Activated T-helper 2 cell treated with anti-CD3 and anti-CD28 coated beads, Interferon-gamma antibody, Interleukin-2, Interleukin-4, amounts not matched to agents 10 μg/mL and 5 μg/mL and 100 μg/mL, durations not matched to agents 14 hours and 24 hours and 36 hours (primary cell): ENCODE data around the gene TUBB2A. TPM values are rescaled to one million over a fixed set of nuclear protein-coding genes. Genes with fewer than 3 reads are reported as not detected.
"Not testable (repeated sequence)": the region's sequence is repeated elsewhere in the genome, so short reads cannot be mapped to it uniquely, and the experiment has no call there.

ENCODE experiments used
- DNase-seq: peaks from one replicate; pipeline ENCODE4 v3.0.0; 2021; ENCODE audit warnings: low spot score
- H3K27ac Mint-ChIP-seq: one replicate; pipeline ENCODE4 v1.8.0; 2021; ENCODE audit warnings: mixed read lengths
- H3K27me3 Mint-ChIP-seq: one replicate; pipeline ENCODE4 v1.8.0; 2021; ENCODE audit warnings: low read depth, mixed read lengths
- H3K36me3 Mint-ChIP-seq: one replicate; pipeline ENCODE4 v1.8.0; 2021; ENCODE audit warnings: low read depth, mixed read lengths
- H3K4me1 Mint-ChIP-seq: one replicate; pipeline ENCODE4 v1.8.0; 2021; ENCODE audit warnings: low read depth, mixed read lengths
- H3K4me3 Mint-ChIP-seq: one replicate; pipeline ENCODE4 v1.8.0; 2021; ENCODE audit warnings: low read depth, mild to moderate bottlenecking, moderate library complexity, mixed read lengths
- H3K9me3 Mint-ChIP-seq: one replicate; pipeline ENCODE4 v1.8.0; 2021; ENCODE audit warnings: mixed read lengths
- intact Hi-C: fragments of 100-400 bp; cut with micrococcal nuclease; formaldehyde crosslinking; loops from one replicate; pipeline ENCODE4 v1.15.1; 2023
- total RNA-seq: library from RNA; stranded (reverse); gene quantifications from 2 replicates; pipeline ENCODE4 v1.2.3, GENCODE V29; 2022

TUBB2A gene
- total RNA-seq, 1 donor from 2014 or later = 7.4 TPM

DNA sequence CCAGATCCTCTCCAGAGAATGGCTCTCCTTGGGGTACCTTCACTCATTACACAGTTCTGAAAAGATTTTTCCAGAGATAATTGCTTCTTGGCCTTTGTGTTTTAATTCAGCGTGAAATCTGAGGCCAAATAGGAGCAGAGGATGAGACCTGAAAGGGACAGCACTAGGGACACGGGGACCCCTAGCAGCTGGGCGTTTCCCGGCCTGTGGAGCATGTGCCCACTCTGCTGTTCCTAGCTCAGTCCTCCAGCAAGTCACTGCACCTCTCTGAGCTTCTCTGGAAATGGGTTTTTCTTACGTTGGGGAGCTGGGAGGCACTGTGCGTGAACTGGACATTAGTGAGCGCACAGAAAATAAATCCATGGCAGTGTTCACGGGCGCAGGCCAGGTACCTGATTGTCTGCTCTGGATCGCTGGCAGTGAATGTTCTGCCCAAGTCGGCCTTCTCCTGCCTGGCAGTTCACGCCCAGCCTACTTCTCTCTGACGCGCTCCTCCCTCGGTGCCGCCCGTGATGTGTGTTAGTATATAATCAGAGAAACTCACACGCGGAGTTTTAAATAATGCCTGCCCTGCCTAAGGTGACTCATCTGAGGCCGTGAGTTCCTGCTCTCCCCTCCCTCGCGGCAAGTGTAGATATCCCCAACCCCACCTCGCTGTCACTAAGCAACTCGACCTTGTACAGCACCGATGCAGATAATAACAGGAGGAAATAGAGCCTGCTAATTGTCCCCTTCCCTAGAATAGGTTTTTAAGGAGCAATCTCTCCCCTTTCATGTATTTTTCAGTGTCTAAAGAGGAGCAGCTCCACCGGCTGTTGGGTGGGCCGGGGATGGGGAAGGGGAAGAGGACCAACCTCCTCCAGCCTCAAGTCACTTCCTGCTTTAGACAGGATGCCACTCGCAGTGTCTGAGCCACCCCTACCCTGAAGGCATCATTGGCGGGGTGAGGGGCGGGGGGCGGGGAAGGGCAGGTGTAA lies 2.7 kb upstream of the TUBB2A start:
- DNase-seq = peak; percentile 19
- H3K9me3 Mint-ChIP-seq = peaks cover 4% of the 10 kb centered on the region
- intact Hi-C loops = loop anchor here (1.0 to 2.0 kb wide), 2 partner anchors 49 to 69 kb away; no protein-coding TSS in a partner anchor
- peak overlapping the region; percentile 1 for H3K4me3 Mint-ChIP-seq
- peaks cover 10% of the 10 kb centered on the region for H3K36me3 Mint-ChIP-seq
- H3K27ac Mint-ChIP-seq = no peak overlapping the region
- peaks cover 55% of the 10 kb centered on the region for H3K27me3 Mint-ChIP-seq
- H3K4me1 Mint-ChIP-seq = peaks cover 23% of the 10 kb centered on the region

DNA sequence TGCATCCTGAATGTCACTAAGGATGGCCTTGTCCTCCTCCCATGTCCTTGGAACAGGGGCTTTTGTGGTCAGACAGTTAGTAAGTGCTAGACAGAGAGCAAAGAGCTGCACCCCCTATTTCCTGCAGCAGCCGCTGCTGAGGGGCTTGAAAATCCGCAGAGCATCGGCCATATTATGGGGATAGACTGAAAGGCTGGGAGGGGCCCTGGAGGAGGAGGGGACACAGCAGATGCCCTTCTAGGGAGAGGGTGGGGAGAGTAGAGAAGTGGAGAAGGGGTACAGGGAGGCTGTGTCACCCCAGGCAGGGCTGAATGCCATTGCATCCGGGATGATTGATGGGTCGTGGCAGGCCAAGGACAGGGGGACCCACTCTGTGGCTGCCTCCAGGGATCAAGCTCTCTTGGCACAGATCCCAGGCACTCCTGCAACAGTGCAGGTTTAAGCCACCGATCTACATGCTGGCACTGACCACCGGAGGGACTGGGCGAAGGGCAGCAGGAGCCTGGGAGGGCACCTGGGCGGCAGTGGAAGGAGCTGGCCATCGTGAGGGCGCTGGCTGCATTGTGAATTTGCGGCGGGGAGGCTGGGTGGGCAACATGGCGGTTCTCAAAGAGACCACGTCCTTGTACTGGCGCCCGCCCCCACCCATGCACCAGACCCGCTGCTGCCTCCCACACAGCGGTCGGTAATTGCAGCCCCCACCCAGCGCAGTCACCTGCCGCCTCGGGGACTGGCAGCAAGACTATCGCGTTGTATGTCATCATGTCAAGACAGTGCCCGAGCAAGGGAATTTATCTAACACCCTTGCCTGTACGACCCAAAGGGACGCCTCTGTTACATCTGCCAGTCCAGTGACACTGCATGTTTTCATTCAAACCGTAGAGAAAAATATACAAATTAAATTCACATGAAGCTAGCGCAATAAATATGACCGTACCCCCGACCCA lies 887 bp downstream of the TUBB2A start:
- Mint-ChIP-seq H3K36me3 (peaks cover 13% of the 10 kb centered on the region), H3K27ac (peak overlapping the region; percentile 52)
- not testable (repeated sequence) for DNase-seq

DNA sequence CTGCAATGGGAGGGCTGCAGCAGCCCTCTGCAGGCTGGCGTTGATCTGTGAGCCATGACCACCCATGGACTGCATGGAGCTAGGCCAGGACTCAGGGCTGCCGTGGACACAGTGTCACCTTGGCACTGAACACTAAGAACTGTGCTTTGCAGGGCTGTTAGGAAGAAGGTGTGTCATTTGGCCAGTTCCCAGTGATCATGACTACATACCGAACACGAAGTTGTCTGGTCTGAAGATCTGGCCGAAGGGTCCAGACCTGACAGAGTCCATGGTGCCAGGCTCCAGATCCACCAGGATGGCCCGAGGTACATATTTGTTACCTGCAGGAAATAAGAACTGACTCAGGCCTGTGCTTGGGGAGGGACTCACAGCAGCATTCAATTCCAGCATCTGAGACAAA lies 1.9 kb downstream of the TUBB2A start:
- peaks cover 13% of the 10 kb centered on the region for H3K36me3 Mint-ChIP-seq
- intact Hi-C loops, H3K9me3 Mint-ChIP-seq, H3K27ac Mint-ChIP-seq, DNase-seq: not testable (repeated sequence)
- H3K27me3 Mint-ChIP-seq = peaks cover 40% of the 10 kb centered on the region
- H3K4me1 Mint-ChIP-seq = peaks cover 15% of the 10 kb centered on the region
- peak overlapping the region; percentile 6 for H3K4me3 Mint-ChIP-seq

More for the DNA sequence above, 887 bp downstream of the TUBB2A start:
- intact Hi-C loops = loop anchor here (1.0 kb wide), 2 partner anchors 24 to 38 kb away; partner anchors contain the start of gene BPHL
- Mint-ChIP-seq H3K4me1 (peaks cover 16% of the 10 kb centered on the region), H3K4me3 (peak overlapping the region; percentile 79), H3K27me3 (peaks cover 44% of the 10 kb centered on the region)
- not testable (repeated sequence) for H3K9me3 Mint-ChIP-seq

DNA sequence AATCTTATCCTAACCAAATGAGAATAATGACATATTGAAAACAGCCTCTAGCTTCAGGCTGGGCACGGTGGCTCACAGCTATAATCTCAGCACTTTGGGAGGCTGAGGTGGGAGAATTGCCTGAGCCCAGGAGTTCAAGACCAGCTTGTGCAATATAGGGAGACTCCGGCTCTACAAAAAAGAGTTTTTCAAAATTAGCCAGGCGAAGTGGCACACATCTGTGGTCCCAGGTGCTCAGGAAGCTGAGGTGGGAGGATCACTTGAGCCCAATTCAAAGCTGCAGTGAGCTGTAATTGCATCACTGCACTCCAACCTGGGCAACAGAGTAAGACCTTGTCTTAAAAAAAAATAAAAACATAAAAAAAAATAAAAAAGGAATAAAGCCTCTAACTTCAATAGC lies 4.7 kb downstream of the TUBB2A start:
- intact Hi-C loops = no loop called here
- no peak overlapping the region for H3K27ac Mint-ChIP-seq

DNA sequence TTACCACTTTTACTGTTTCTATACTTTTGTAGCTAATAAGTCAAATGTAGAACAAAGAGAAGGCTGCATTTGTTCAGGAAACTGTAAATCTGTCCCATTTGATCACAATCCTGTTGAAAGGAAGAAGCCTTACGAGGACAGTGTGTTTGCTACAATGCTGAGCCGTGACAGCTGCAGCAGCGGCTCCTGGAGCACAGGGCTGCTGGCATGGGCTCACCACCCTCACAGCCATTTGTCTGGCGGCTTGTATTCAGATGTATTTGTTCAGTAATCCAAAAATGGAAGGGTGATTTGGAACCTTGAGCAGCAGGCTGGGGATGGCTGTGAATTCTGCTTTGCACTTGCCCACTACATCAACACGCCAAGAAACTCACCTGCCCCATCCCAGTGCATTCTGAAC lies 5.7 kb downstream of the TUBB2A start:
- H3K27me3 Mint-ChIP-seq = peaks cover 21% of the 10 kb centered on the region
- H3K9me3 Mint-ChIP-seq = no peaks in the 10 kb centered on the region
- DNase-seq = no peak
- peaks cover 4% of the 10 kb centered on the region for H3K4me1 Mint-ChIP-seq
- intact Hi-C loops = no loop called here
- no peak overlapping the region for H3K27ac Mint-ChIP-seq
- peaks cover 8% of the 10 kb centered on the region for H3K36me3 Mint-ChIP-seq
- H3K4me3 Mint-ChIP-seq = no peak overlapping the region

More for the DNA sequence above, 4.7 kb downstream of the TUBB2A start:
- no peak for DNase-seq
- Mint-ChIP-seq H3K36me3 (peaks cover 8% of the 10 kb centered on the region), H3K27me3 (peaks cover 23% of the 10 kb centered on the region), H3K4me1 (peaks cover 6% of the 10 kb centered on the region), H3K4me3 (no peak overlapping the region), H3K9me3 (no peaks in the 10 kb centered on the region)

DNA sequence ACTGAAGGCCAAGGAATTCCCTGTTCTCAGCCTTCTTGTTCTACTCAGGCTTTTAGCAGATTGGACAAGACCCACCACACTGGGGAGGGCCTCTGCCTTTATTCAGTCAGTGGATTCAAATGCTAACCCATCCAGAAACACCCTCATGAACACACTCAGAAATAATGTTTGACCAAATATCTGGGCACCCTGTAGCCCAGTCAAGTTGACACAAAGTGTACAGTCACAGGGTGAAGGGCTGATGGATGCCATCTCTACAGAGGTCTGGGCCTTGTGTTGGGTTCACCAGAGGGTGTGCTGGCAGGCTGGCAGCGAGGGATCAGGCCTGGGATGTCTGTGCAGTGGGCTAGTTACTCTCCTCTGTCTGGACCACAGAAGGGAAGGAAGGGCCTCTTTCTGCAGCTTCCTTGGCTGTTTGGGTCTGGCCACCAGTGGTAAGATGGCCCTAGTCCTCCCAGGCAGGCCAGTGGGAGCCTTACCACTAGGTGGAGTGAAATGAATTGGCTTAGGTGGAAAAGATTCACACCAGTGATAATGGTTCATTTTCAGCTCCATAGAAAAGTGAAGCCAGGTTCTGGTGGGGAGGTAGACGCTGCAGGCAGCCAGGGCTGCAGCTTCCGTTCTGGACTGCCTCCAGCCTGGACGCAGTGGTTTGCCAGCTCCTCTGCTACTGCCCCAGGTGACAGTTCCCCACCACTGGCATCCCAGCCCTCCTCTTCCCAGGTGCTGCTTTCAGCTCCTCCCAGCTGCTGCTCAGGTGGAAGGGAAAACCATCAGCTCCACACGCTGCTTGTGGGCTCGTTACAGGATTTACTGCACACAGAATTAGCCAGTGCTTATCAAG lies 9.2 kb downstream of the TUBB2A start:
- Mint-ChIP-seq H3K27ac (no peak overlapping the region), H3K36me3 (no peaks in the 10 kb centered on the region), H3K9me3 (no peaks in the 10 kb centered on the region), H3K4me1 (peaks cover 3% of the 10 kb centered on the region), H3K27me3 (peaks cover 3% of the 10 kb centered on the region), H3K4me3 (no peak overlapping the region)
- intact Hi-C loops = no loop called here
- no peak for DNase-seq

DNA sequence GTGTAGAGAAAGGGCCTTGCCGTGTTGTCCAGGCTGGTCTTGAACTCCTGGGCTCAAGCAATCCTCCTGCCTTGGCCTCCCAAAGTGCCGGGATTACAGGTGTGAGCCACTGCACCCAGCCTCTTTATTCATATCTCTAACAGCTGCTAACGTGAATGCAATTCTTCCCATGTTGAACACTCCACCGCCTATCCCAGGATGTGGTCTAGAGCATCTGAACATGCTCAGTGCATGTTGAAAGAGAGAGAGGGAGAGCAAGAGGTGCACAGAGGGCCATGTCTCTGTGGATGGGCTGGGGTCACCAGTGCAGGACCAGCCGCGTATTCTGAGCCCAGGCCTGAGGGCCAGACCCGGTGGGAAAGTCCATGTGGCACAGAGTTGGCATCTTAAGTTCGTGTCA lies 12.8 kb downstream of the TUBB2A start:
- Mint-ChIP-seq H3K9me3 (no peaks in the 10 kb centered on the region), H3K27me3 (no peaks in the 10 kb centered on the region), H3K4me1 (peaks cover 3% of the 10 kb centered on the region), H3K27ac (no peak overlapping the region), H3K36me3 (no peaks in the 10 kb centered on the region), H3K4me3 (no peak overlapping the region)
- DNase-seq = no peak
- intact Hi-C loops = no loop called here

DNA sequence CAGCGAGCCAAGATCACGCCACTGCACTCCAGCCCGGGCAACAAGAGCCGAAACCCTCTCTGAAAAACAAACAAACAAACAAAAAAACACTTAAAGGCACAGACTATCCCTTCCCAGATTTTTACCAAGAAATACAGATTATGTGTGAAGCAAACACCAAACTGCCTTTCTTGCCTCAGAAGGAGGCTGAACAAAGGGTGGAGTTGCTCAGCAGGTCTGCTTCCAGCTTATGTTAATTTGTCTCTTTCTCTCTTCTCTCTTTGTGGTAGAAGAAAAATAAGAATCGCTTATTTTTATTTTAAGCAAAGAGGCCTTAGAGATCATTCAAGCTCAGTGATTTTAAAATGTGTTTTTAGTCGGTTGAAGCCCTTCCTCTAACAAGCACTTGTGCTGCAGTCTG lies 14.2 kb downstream of the TUBB2A start:
- Mint-ChIP-seq H3K4me1 (peaks cover 10% of the 10 kb centered on the region), H3K27me3 (no peaks in the 10 kb centered on the region), H3K9me3 (no peaks in the 10 kb centered on the region), H3K4me3 (no peak overlapping the region), H3K36me3 (peaks cover 7% of the 10 kb centered on the region), H3K27ac (no peak overlapping the region)
- intact Hi-C loops = no loop called here
- DNase-seq = no peak

DNA sequence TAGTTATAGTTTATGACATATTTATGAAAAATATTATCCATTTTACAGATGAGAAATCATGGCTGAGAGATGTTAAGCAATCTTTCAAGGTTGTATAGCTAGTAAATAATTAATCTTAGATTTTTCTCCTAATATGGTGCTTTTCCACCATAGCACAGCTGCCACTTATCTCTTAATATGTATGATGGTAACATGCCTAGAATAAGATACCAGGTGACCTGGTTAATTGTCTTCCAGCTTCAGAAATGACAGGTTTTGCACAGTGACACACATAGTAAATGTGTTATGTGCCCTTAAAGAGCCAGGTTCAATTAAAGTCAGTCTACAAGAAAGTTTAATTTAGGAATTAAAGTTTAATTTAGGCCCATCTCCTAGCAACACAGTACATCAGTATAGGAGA lies 14.8 kb downstream of the TUBB2A start:
- Mint-ChIP-seq H3K4me1 (peaks cover 10% of the 10 kb centered on the region), H3K27me3 (no peaks in the 10 kb centered on the region), H3K27ac (no peak overlapping the region), H3K9me3 (no peaks in the 10 kb centered on the region), H3K4me3 (no peak overlapping the region), H3K36me3 (peaks cover 12% of the 10 kb centered on the region)
- no peak for DNase-seq
- intact Hi-C loops = no loop called here

DNA sequence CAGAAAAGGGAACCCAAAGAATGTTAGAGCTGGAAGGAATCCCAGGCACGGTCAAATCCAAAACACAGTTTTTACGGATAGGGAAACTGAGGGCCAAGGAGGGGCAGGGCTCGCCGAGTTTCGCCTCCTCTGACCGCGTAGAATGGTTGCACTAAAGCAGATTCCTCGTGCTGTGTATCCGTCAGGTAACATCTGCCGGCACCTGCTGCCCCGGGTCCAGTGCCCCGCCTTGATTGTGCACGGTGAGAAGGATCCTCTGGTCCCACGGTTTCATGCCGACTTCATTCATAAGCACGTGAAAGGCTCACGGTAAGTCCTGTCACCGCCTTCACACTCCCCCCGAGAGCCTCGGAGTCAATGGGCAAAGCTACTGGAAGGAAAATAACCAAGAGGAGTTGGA lies 17.1 kb downstream of the TUBB2A start:
- Mint-ChIP-seq H3K9me3 (no peaks in the 10 kb centered on the region), H3K4me3 (no peak overlapping the region), H3K27ac (no peak overlapping the region), H3K27me3 (no peaks in the 10 kb centered on the region), H3K36me3 (peaks cover 12% of the 10 kb centered on the region), H3K4me1 (peaks cover 10% of the 10 kb centered on the region)
- DNase-seq = no peak
- intact Hi-C loops = no loop called here

DNA sequence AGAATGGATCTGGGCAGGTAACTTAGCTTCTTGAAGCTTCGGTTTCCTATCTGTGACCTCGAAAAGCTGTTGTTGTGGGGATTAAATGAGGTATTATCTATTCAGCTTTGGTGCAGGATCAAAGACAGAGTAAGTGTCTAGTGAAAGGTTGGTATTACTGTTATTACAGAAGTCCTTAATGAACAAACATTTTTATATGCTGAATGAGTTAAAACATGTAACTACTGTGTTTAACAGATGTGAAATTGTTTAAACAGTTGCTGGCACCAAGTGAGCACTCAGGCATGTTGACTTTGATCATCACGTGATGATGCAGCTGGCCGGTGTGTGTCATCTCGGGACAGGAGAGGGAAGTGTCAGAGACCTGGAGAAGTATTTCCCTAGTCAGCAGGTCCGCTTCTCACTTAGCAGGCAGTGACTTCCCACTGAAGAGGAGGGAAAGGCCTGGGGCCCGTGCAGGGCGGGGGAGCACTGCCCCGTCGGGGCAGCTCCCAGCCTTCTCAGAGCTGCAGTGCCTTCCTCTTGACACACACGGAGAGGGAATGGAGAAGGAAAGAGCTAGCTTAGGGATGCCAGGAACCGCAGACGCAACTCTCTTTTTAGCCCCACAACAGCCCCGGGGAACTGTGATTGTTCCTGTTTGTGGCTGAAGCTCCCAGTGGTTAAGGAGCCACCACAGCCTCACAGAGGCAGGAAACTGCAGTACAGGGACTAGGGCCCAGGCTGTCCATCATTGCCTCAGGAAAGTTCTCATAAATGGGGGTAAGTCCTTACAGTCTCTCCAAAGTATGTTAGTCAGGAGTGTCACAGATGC lies 18.0 kb downstream of the TUBB2A start:
- no peak overlapping the region for H3K4me3 Mint-ChIP-seq
- no peaks in the 10 kb centered on the region for H3K9me3 Mint-ChIP-seq
- H3K4me1 Mint-ChIP-seq = peaks cover 7% of the 10 kb centered on the region
- peaks cover 12% of the 10 kb centered on the region for H3K36me3 Mint-ChIP-seq
- no peaks in the 10 kb centered on the region for H3K27me3 Mint-ChIP-seq
- H3K27ac Mint-ChIP-seq = no peak overlapping the region
- intact Hi-C loops = no loop called here
- DNase-seq = no peak
